ENCODE results near the gene CBFA2T3. TPM values are rescaled to one million over a fixed set of nuclear protein-coding genes. Genes with fewer than 3 reads are reported as not detected.

The CBFA2T3 gene
- total RNA-seq, 1 donor from 2014 or later, result 32.8 TPM

- H3K27me3 ChIP-seq, result peaks cover 3% of the 10 kb centered on the region
- no peaks in the 10 kb centered on the region for H3K9me3 ChIP-seq
- H3K27ac ChIP-seq, result no peak overlapping the region
- no peak overlapping the region for H3K4me3 ChIP-seq
- TF ChIP-seq, protein P1, sequence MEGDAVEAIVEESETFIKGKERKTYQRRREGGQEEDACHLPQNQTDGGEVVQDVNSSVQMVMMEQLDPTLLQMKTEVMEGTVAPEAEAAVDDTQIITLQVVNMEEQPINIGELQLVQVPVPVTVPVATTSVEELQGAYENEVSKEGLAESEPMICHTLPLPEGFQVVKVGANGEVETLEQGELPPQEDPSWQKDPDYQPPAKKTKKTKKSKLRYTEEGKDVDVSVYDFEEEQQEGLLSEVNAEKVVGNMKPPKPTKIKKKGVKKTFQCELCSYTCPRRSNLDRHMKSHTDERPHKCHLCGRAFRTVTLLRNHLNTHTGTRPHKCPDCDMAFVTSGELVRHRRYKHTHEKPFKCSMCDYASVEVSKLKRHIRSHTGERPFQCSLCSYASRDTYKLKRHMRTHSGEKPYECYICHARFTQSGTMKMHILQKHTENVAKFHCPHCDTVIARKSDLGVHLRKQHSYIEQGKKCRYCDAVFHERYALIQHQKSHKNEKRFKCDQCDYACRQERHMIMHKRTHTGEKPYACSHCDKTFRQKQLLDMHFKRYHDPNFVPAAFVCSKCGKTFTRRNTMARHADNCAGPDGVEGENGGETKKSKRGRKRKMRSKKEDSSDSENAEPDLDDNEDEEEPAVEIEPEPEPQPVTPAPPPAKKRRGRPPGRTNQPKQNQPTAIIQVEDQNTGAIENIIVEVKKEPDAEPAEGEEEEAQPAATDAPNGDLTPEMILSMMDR (IDR thresholded peaks at IDR 0.05), result no peak
- no peaks in the 10 kb centered on the region for H3K36me3 ChIP-seq
- intact Hi-C loops (cut with DNase I), result no loop called here
- DNase-seq (ENCODE audit: low spot score in 2 of 2), result no peak
- no peaks in the 10 kb centered on the region for H3K4me1 ChIP-seq
These were observed 13.0 kb upstream of the CBFA2T3 start for GRCh38 chr16:88989852-88990547.

DNA sequence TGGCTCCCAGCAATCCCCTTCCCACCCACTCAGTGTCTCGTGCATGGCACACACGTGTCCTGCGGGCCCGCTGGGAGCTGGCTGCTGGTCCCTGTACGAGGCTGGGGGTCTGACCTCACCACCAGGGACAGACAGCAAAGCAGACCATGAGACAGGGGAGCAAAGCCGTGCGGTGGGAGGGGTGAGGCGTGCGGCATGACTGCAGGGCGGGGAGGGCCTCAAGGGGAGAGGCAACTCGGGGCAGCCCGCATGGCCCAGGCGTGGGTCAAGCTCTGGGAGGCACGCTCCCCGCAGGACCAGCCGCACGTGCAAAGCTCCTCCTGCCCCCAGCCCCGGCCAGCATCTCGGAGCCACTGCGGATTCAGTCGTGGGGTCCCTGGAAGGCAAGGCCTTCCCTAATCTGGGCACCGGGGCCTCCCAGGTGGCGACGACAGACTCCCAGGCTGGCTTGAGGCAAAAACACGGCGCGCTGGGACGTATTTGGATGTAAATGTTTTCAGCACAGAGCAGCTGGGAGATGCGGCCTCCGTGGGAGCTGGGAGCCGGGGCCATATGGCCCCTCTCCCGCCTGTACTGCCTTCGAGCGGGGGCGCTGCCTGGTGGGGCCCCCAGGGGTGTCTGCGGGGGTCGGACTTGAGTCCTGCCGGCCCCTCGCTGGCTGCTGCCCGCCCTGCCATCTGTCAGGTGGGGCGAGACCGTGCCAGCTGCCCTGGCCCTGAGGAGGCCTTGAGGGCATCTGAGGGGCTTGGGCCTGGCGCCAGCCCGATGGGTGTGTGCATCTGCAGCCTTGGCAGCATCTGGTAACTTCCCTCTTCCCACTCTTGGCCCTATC, 12.2 kb upstream of the CBFA2T3 start:
- H3K36me3 ChIP-seq, result no peaks in the 10 kb centered on the region
- H3K27me3 ChIP-seq, result peaks cover 3% of the 10 kb centered on the region
- no peak overlapping the region for H3K27ac ChIP-seq
- no peak for DNase-seq (ENCODE audit: low spot score in 2 of 2)
- no peaks in the 10 kb centered on the region for H3K4me1 ChIP-seq
- TF ChIP-seq, protein P1 (IDR thresholded peaks at IDR 0.05), result no peak
- H3K9me3 ChIP-seq, result no peaks in the 10 kb centered on the region
- intact Hi-C loops (cut with DNase I), result no loop called here
- H3K4me3 ChIP-seq, result no peak overlapping the region

DNA sequence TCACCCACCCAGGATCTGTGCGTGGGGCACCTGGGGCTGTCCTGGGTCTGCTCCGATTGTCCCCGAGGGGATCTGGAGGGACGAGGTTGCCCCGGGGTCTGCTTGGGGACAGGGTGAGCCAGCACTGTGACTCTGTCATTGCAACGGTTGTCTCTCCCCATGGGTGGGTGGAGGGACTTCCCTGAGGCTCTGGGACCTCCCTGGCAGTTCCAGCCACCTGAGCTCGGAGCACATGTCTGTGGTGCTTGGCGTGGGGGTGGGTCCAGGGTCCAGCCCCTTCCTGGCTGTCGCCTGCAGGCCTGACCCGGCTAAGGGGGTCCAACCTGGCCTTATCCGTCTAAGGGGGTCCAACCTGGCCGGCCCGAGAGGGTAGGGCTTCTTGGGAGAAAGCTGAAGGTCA, 8.5 kb upstream of the CBFA2T3 start:
- no peaks in the 10 kb centered on the region for H3K27me3 ChIP-seq

GRCh38 chr16:88983771-88984687, 7.0 kb upstream of the CBFA2T3 start:
- DNase-seq (ENCODE audit: low spot score in 2 of 2), result no peak
- intact Hi-C loops (cut with DNase I), result no loop called here
- Histone ChIP-seq H3K4me1 (no peaks in the 10 kb centered on the region), H3K36me3 (no peaks in the 10 kb centered on the region), H3K27ac (no peak overlapping the region), H3K4me3 (no peak overlapping the region), H3K27me3 (no peaks in the 10 kb centered on the region), H3K9me3 (no peaks in the 10 kb centered on the region)
- TF ChIP-seq, protein P1 (IDR thresholded peaks at IDR 0.05), result no peak

More for the DNA sequence above, 8.5 kb upstream of the CBFA2T3 start:
- intact Hi-C loops (cut with DNase I), result no loop called here
- Histone ChIP-seq H3K27ac (no peak overlapping the region), H3K4me1 (no peaks in the 10 kb centered on the region), H3K36me3 (no peaks in the 10 kb centered on the region), H3K4me3 (no peak overlapping the region), H3K9me3 (no peaks in the 10 kb centered on the region)
- no peak for DNase-seq (ENCODE audit: low spot score in 2 of 2)
- TF ChIP-seq, protein P1 (IDR thresholded peaks at IDR 0.05), result no peak

DNA sequence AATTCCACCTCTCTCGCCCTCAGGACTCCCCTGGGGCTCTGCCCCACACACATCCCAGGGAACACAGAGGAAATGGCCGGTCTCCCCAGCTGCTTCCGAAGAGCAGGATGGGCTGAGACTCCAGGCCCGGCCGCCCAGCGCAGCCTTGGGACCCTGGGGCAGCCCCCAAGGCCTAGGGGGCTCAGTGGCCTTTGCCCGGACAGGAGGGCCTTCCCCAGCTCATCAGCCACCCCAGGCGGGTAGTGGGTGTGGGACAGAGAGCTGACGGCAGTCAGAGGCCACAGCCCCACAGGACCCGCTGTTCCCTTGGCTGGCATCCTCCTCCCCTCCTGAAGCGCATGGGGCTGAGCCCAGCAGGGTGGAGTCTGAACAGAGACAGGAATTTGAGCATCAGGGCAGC, 6.2 kb upstream of the CBFA2T3 start:
- intact Hi-C loops (cut with DNase I), result no loop called here
- Histone ChIP-seq H3K9me3 (no peaks in the 10 kb centered on the region), H3K36me3 (no peaks in the 10 kb centered on the region), H3K27ac (no peak overlapping the region), H3K4me1 (no peaks in the 10 kb centered on the region), H3K4me3 (no peak overlapping the region), H3K27me3 (no peaks in the 10 kb centered on the region)
- DNase-seq (ENCODE audit: low spot score in 2 of 2), result no peak
- TF ChIP-seq, protein P1 (IDR thresholded peaks at IDR 0.05), result no peak
